ENCODE data around the gene FAM47B. TPM values are rescaled to one million over a fixed set of nuclear protein-coding genes. Genes with fewer than 3 reads are reported as not detected.

The FAM47B gene
- not detected in 2 replicates for polyA plus RNA-seq (2013)

DNA sequence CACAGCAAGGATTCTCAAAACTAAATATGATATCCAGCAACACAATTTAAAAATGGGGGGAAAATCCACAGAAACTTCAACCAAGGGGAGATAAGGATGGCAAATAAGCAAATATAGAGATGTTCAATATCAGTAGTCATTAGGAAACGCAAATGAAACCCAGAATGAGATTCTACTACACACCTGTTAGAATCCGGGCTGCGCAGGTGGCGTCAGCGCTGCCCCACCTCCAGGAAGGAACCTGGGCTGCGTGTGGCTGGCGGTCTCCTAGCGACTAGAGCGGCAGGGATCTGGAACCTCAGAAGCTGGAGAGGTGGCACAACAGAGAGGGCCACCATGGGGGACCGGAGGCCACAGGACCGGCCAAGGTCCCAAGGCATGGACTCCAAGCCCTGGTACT lies at the start of gene FAM47B:
Gene FAM47B, plus strand, starts transcription at position 301 of the 400 bp plus-strand sequence. Its CDS starts 36 bp downstream, at position 337.
- no peak within 1 kb of the TSS for H4K91ac ChIP-seq (ENCODE audit: low read depth, low read length)
- no peak within 1 kb of the TSS for H3K14ac ChIP-seq (ENCODE audit: low read length)
- no peak within 1 kb of the TSS for H3K9ac ChIP-seq (ENCODE audit: low read length)
- no peaks in the 10 kb centered on the region for H3K79me1 ChIP-seq (ENCODE audit: low read length)
- H3K9me3 ChIP-seq (ENCODE audit: insufficient read depth, low read depth, low read length), result no peaks in the 10 kb centered on the region
- no peaks in the 10 kb centered on the region for H3K4me1 ChIP-seq (ENCODE audit: control insufficient read depth in 1 of 2, insufficient read depth in 2 of 2, low read length in 2 of 2)
- H3K4ac ChIP-seq (ENCODE audit: low read depth, low read length), result no peak within 1 kb of the TSS
- no peak within 1 kb of the TSS for H2BK5ac ChIP-seq (ENCODE audit: low read depth, low read length, poor library complexity)
- no peak within 1 kb of the TSS for H4K8ac ChIP-seq (ENCODE audit: low read depth, low read length)
- H3K36me3 ChIP-seq (ENCODE audit: control insufficient read depth in 1 of 2, insufficient read depth in 2 of 2, low read length in 2 of 2), result no peaks in the 10 kb centered on the region
- H3K27ac ChIP-seq (ENCODE audit: low read depth, low read length), result no peak within 1 kb of the TSS
- H2BK12ac ChIP-seq (ENCODE audit: low read length), result no peak within 1 kb of the TSS
- H3K79me2 ChIP-seq (ENCODE audit: control insufficient read depth, insufficient read depth, low read length, poor library complexity), result no peaks in the 10 kb centered on the region
- H4K12ac ChIP-seq (ENCODE audit: low read depth, low read length), result no peak within 1 kb of the TSS
- H2AFZ ChIP-seq (ENCODE audit: insufficient read depth, low read length, poor library complexity), result no peak within 1 kb of the TSS
- H2AK5ac ChIP-seq (ENCODE audit: low read length), result no peak within 1 kb of the TSS
- H3K4me2 ChIP-seq (ENCODE audit: low read length), result no peak within 1 kb of the TSS
- no peak for DNase-seq
- no CpG with 5 or more reads among the region's 11 CpGs for WGBS (ENCODE audit: extremely low coverage, insufficient coverage, insufficient read length)
- H3K27me3 ChIP-seq (ENCODE audit: insufficient read depth, low read length), result no peaks in the 10 kb centered on the region
- no peak within 1 kb of the TSS for H2BK120ac ChIP-seq (ENCODE audit: insufficient read depth, low read length, poor library complexity)
- no peak within 1 kb of the TSS for H3K23ac ChIP-seq (ENCODE audit: low read length)
- H3K18ac ChIP-seq (ENCODE audit: low read length), result no peak within 1 kb of the TSS
- no peak within 1 kb of the TSS for H3K4me3 ChIP-seq (ENCODE audit: low read depth, low read length)

DNA sequence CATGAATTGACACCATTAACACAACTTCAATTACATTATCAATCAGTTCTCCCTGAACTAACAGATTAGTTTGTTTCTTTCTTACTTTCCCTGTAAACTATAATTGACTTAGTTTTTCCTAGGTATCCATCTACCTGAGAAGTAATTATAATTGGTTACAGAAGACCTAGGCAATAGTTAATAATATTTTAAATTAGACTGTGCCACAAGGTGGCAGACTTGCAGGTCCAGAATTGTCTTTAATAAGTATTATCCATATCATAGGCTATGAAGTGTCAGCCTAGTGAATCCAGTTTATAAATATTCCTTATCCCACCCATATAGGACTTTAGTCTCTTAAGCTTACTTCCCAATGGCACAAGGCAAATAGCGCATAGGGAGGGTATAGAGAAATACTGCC lies 48.9 kb upstream of the FAM47B start:
- WGBS (ENCODE audit: extremely low coverage, insufficient coverage, insufficient read length), result no CpG with 5 or more reads among the region's 1 CpG

GRCh38 chrX:34900691-34901090 lies 41.9 kb upstream of the FAM47B start:
- no peak overlapping the region for H3K4ac ChIP-seq (ENCODE audit: low read depth, low read length)
- no peak overlapping the region for H3K4me2 ChIP-seq (ENCODE audit: low read length)
- H4K91ac ChIP-seq (ENCODE audit: low read depth, low read length), result no peak overlapping the region
- no peak overlapping the region for H2AFZ ChIP-seq (ENCODE audit: insufficient read depth, low read length, poor library complexity)
- no peak overlapping the region for H3K23ac ChIP-seq (ENCODE audit: low read length)
- DNase-seq, result no peak
- H3K79me1 ChIP-seq (ENCODE audit: low read length), result no peaks in the 10 kb centered on the region
- no peak overlapping the region for H2BK5ac ChIP-seq (ENCODE audit: low read depth, low read length, poor library complexity)
- H2AK5ac ChIP-seq (ENCODE audit: low read length), result no peak overlapping the region
- no peak overlapping the region for H3K14ac ChIP-seq (ENCODE audit: low read length)
- no peaks in the 10 kb centered on the region for H3K27me3 ChIP-seq (ENCODE audit: insufficient read depth, low read length)
- H2BK120ac ChIP-seq (ENCODE audit: insufficient read depth, low read length, poor library complexity), result no peak overlapping the region
- no peak overlapping the region for H3K27ac ChIP-seq (ENCODE audit: low read depth, low read length)
- no peaks in the 10 kb centered on the region for H3K9me3 ChIP-seq (ENCODE audit: insufficient read depth, low read depth, low read length)
- no peak overlapping the region for H3K9ac ChIP-seq (ENCODE audit: low read length)
- H4K8ac ChIP-seq (ENCODE audit: low read depth, low read length), result no peak overlapping the region
- H2BK12ac ChIP-seq (ENCODE audit: low read length), result no peak overlapping the region
- H3K4me3 ChIP-seq (ENCODE audit: low read depth, low read length), result no peak overlapping the region
- no peak overlapping the region for H4K12ac ChIP-seq (ENCODE audit: low read depth, low read length)
- no peak overlapping the region for H3K18ac ChIP-seq (ENCODE audit: low read length)
- H3K36me3 ChIP-seq (ENCODE audit: control insufficient read depth in 1 of 2, insufficient read depth in 2 of 2, low read length in 2 of 2), result no peaks in the 10 kb centered on the region
- no peaks in the 10 kb centered on the region for H3K79me2 ChIP-seq (ENCODE audit: control insufficient read depth, insufficient read depth, low read length, poor library complexity)
- no peaks in the 10 kb centered on the region for H3K4me1 ChIP-seq (ENCODE audit: control insufficient read depth in 1 of 2, insufficient read depth in 2 of 2, low read length in 2 of 2)

More for the DNA sequence above, 48.9 kb upstream of the FAM47B start:
- no peaks in the 10 kb centered on the region for H3K9me3 ChIP-seq (ENCODE audit: insufficient read depth, low read depth, low read length)
- H4K12ac ChIP-seq (ENCODE audit: low read depth, low read length), result no peak overlapping the region
- no peak overlapping the region for H2AK5ac ChIP-seq (ENCODE audit: low read length)
- H2BK12ac ChIP-seq (ENCODE audit: low read length), result no peak overlapping the region
- H3K18ac ChIP-seq (ENCODE audit: low read length), result no peak overlapping the region
- no peak overlapping the region for H3K4me2 ChIP-seq (ENCODE audit: low read length)
- no peaks in the 10 kb centered on the region for H3K27me3 ChIP-seq (ENCODE audit: insufficient read depth, low read length)
- no peak overlapping the region for H3K14ac ChIP-seq (ENCODE audit: low read length)
- no peak overlapping the region for H3K9ac ChIP-seq (ENCODE audit: low read length)
- H4K8ac ChIP-seq (ENCODE audit: low read depth, low read length), result no peak overlapping the region
- no peak overlapping the region for H2BK120ac ChIP-seq (ENCODE audit: insufficient read depth, low read length, poor library complexity)
- peak in 1 of 2 donors; percentile 25 for DNase-seq
- no peak overlapping the region for H4K91ac ChIP-seq (ENCODE audit: low read depth, low read length)
- H3K79me1 ChIP-seq (ENCODE audit: low read length), result no peaks in the 10 kb centered on the region
- no peak overlapping the region for H3K27ac ChIP-seq (ENCODE audit: low read depth, low read length)
- H3K4me3 ChIP-seq (ENCODE audit: low read depth, low read length), result no peak overlapping the region
- H3K4me1 ChIP-seq (ENCODE audit: control insufficient read depth in 1 of 2, insufficient read depth in 2 of 2, low read length in 2 of 2), result no peaks in the 10 kb centered on the region
- no peak overlapping the region for H2AFZ ChIP-seq (ENCODE audit: insufficient read depth, low read length, poor library complexity)
- no peak overlapping the region for H3K4ac ChIP-seq (ENCODE audit: low read depth, low read length)
- no peaks in the 10 kb centered on the region for H3K79me2 ChIP-seq (ENCODE audit: control insufficient read depth, insufficient read depth, low read length, poor library complexity)
- no peaks in the 10 kb centered on the region for H3K36me3 ChIP-seq (ENCODE audit: control insufficient read depth in 1 of 2, insufficient read depth in 2 of 2, low read length in 2 of 2)
- no peak overlapping the region for H2BK5ac ChIP-seq (ENCODE audit: low read depth, low read length, poor library complexity)
- no peak overlapping the region for H3K23ac ChIP-seq (ENCODE audit: low read length)

GRCh38 chrX:34901761-34902160 lies 40.8 kb upstream of the FAM47B start:
- Histone ChIP-seq H4K91ac (ENCODE audit: low read depth, low read length) (no peak overlapping the region), H3K27ac (ENCODE audit: low read depth, low read length) (no peak overlapping the region), H3K18ac (ENCODE audit: low read length) (no peak overlapping the region), H3K9me3 (ENCODE audit: insufficient read depth, low read depth, low read length) (no peaks in the 10 kb centered on the region), H3K4me3 (ENCODE audit: low read depth, low read length) (no peak overlapping the region), H3K79me1 (ENCODE audit: low read length) (no peaks in the 10 kb centered on the region), H3K36me3 (ENCODE audit: control insufficient read depth in 1 of 2, insufficient read depth in 2 of 2, low read length in 2 of 2) (no peaks in the 10 kb centered on the region), H4K8ac (ENCODE audit: low read depth, low read length) (no peak overlapping the region), H3K27me3 (ENCODE audit: insufficient read depth, low read length) (no peaks in the 10 kb centered on the region), H3K9ac (ENCODE audit: low read length) (no peak overlapping the region), H2AK5ac (ENCODE audit: low read length) (no peak overlapping the region), H3K4ac (ENCODE audit: low read depth, low read length) (no peak overlapping the region), H2BK5ac (ENCODE audit: low read depth, low read length, poor library complexity) (no peak overlapping the region), H4K12ac (ENCODE audit: low read depth, low read length) (no peak overlapping the region), H2BK12ac (ENCODE audit: low read length) (no peak overlapping the region), H3K4me2 (ENCODE audit: low read length) (no peak overlapping the region), H2AFZ (ENCODE audit: insufficient read depth, low read length, poor library complexity) (no peak overlapping the region), H3K23ac (ENCODE audit: low read length) (no peak overlapping the region), H3K14ac (ENCODE audit: low read length) (no peak overlapping the region), H2BK120ac (ENCODE audit: insufficient read depth, low read length, poor library complexity) (no peak overlapping the region), H3K79me2 (ENCODE audit: control insufficient read depth, insufficient read depth, low read length, poor library complexity) (no peaks in the 10 kb centered on the region), H3K4me1 (ENCODE audit: control insufficient read depth in 1 of 2, insufficient read depth in 2 of 2, low read length in 2 of 2) (no peaks in the 10 kb centered on the region)
- no peak for DNase-seq
- WGBS (ENCODE audit: extremely low coverage, insufficient coverage, insufficient read length), result no CpG with 5 or more reads among the region's 2 CpGs

Data from trophoblast cell (in vitro differentiated cells and primary cell).